Measurements from ENCODE around the gene PTX4.

- TF ChIP-seq CTCF (IDR thresholded peaks at IDR 0.05) (no peak), POLR2A (IDR thresholded peaks at IDR 0.05) (no peak), POLR2AphosphoS5 (IDR thresholded peaks at IDR 0.05) (no peak), EP300 (IDR thresholded peaks at IDR 0.05) (no peak)
These were observed 2.6 kb upstream of the PTX4 start for GRCh38 chr16:1491327-1491726.

Measured in gastroesophageal sphincter (tissue), 3 donors.